Neural cell (in vitro differentiated cells): Measurements from ENCODE around the gene ARL4C. TPM values are rescaled to one million over a fixed set of nuclear protein-coding genes. Genes with fewer than 3 reads are reported as not detected.

ENCODE experiments used
- H2AFZ ChIP-seq: fragments of 200-600, 300-800 bp; sonication (generic), shearing (Covaris generic); 2 replicates; pipeline ENCODE4 v1.6.0; 2014; ENCODE audit warnings: low read depth, mild to moderate bottlenecking, antibody characterized with exemption, low read length, moderate library complexity
- H3F3A ChIP-seq: fragments of 200-600 bp; shearing (Covaris generic); 2 replicates; pipeline ENCODE4 v1.6.1; 2016; ENCODE audit warnings: mild to moderate bottlenecking, moderate library complexity, mixed read lengths, antibody characterized with exemption, low read length; ENCODE audit not compliant: insufficient read depth, poor library complexity, severe bottlenecking
- H3K27ac ChIP-seq: fragments of 200-600, 300-800 bp; sonication (generic), shearing (Covaris generic); 2 replicates; pipeline ENCODE4 v1.5.1; 2014; ENCODE audit warnings: mild to moderate bottlenecking, low read length, moderate library complexity
- H3K27me3 ChIP-seq: fragments of 300-800, 200-600 bp; sonication (generic), shearing (Covaris generic); 2 replicates; pipeline ENCODE4 v1.6.0; 2014; ENCODE audit warnings: mild to moderate bottlenecking, low read depth, low read length, moderate library complexity; ENCODE audit not compliant: insufficient read depth
- H3K36me3 ChIP-seq: fragments of 300-800, 200-600 bp; sonication (generic), shearing (Covaris generic); 2 replicates; pipeline ENCODE4 v1.5.1; 2014; ENCODE audit warnings: mild to moderate bottlenecking, antibody characterized with exemption, low read length, moderate library complexity; ENCODE audit not compliant: insufficient read depth
- H3K4me2 ChIP-seq: fragments of 300-800, 200-600 bp; sonication (generic), shearing (Covaris generic); 2 replicates; pipeline ENCODE4 v1.6.0; 2014; ENCODE audit warnings: mild to moderate bottlenecking, low read length
- H3K4me3 ChIP-seq: fragments of 300-800, 200-600 bp; sonication (generic), shearing (Covaris generic); 2 replicates; pipeline ENCODE4 v1.5.1; 2014; ENCODE audit warnings: mild to moderate bottlenecking, low read length, moderate library complexity
- H3K79me2 ChIP-seq: fragments of 200-600 bp; shearing (Covaris generic); replicated peaks from 2 replicates; pipeline ENCODE4 v1.6.0; 2014; ENCODE audit warnings: mild to moderate bottlenecking, low read length, moderate library complexity; ENCODE audit not compliant: insufficient read depth
- H3K9ac ChIP-seq: fragments of 300-800, 200-600 bp; sonication (generic), shearing (Covaris generic); 2 replicates; pipeline ENCODE4 v1.6.1; 2016; ENCODE audit warnings: mild to moderate bottlenecking, low read length, mixed read lengths
- H3K9me2 ChIP-seq: fragments of 200-600 bp; shearing (Covaris generic); 2 replicates; pipeline ENCODE4 v1.6.1; 2016; ENCODE audit warnings: mild to moderate bottlenecking, low read length, mixed read lengths; ENCODE audit not compliant: insufficient read depth
- H3K9me3 ChIP-seq: fragments of 200-600, 300-800 bp; sonication (generic), shearing (Covaris generic); 2 replicates; pipeline ENCODE4 v1.6.1; 2016; ENCODE audit warnings: mild to moderate bottlenecking, mixed run types, low read length, moderate library complexity, mixed read lengths
- H4K20me1 ChIP-seq: fragments of 200-600 bp; shearing (Covaris generic); 2 replicates; pipeline ENCODE4 v1.6.1; 2016; ENCODE audit warnings: mild to moderate bottlenecking, mixed run types; ENCODE audit not compliant: insufficient read depth
- CTCF ChIP-seq: fragments of 450-650 bp; IDR thresholded peaks from 2 replicates; pipeline ENCODE4 v1.5.1; 2014; ENCODE audit warnings: antibody characterized with exemption, mild to moderate bottlenecking, moderate library complexity; ENCODE audit not compliant: poor library complexity, severe bottlenecking
- EP300 ChIP-seq: fragments of 450-650 bp; conservative IDR thresholded peaks from 2 replicates; pipeline ENCODE4 v1.6.1; 2014; ENCODE audit warnings: antibody characterized with exemption, mild to moderate bottlenecking, moderate library complexity; ENCODE audit not compliant: poor library complexity, severe bottlenecking
- EZH2 ChIP-seq: fragments of 200-600, 300-800 bp; shearing (Covaris generic), sonication (generic); IDR thresholded peaks from 2 replicates; pipeline ENCODE4 v1.6.1; 2014; ENCODE audit warnings: antibody characterized with exemption, low read length, borderline replicate concordance, mild to moderate bottlenecking; ENCODE audit not compliant: insufficient read depth, poor library complexity, severe bottlenecking
- MXI1 ChIP-seq: fragments of 450-650 bp; conservative IDR thresholded peaks from 2 replicates; pipeline ENCODE4 v1.6.1; 2014; ENCODE audit warnings: antibody characterized with exemption, mild to moderate bottlenecking; ENCODE audit not compliant: poor library complexity, severe bottlenecking
- POLR2AphosphoS5 ChIP-seq: IDR thresholded peaks from 2 replicates; pipeline ENCODE4 v1.6.1; 2012
- RAD21 ChIP-seq: fragments of 450-650 bp; conservative IDR thresholded peaks from 2 replicates; pipeline ENCODE4 v1.6.1; 2014; ENCODE audit warnings: antibody characterized with exemption, mild to moderate bottlenecking, moderate library complexity
- SMC3 ChIP-seq: fragments of 450-650 bp; conservative IDR thresholded peaks from 2 replicates; pipeline ENCODE4 v1.6.1; 2014; ENCODE audit warnings: antibody characterized with exemption, mild to moderate bottlenecking, moderate library complexity; ENCODE audit not compliant: poor library complexity
- TAF1 ChIP-seq: IDR thresholded peaks from 2 replicates; pipeline ENCODE4 v1.6.1; 2012; ENCODE audit warnings: low read depth
- polyA plus RNA-seq: library from polyadenylated mRNA; depleted of rRNA; stranded (reverse); fragments of >200 nt; gene quantifications from 2 replicates; pipeline ENCODE4 v1.2.3, GENCODE V29; 2014
- TF ChIP-seq, protein P1 (sequence below): IDR thresholded peaks from 2 replicates; pipeline ENCODE4 v1.6.1; 2012; ENCODE audit warnings: borderline replicate concordance

Gene ARL4C
- polyA plus RNA-seq, 1 donor from 2014 or later: 20.3 TPM

- H2AFZ ChIP-seq: no peak overlapping the region
Measured at GRCh38 chr2:234542742-234543141, 45.9 kb upstream of the ARL4C start.

GRCh38 chr2:234537929-234538328 is 41.0 kb upstream of the ARL4C start:
- H3K4me2 ChIP-seq: no peak overlapping the region
- no peak overlapping the region for H3K9ac ChIP-seq
- H3K27ac ChIP-seq: no peak overlapping the region
- H4K20me1 ChIP-seq: no peaks in the 10 kb centered on the region
- no peak overlapping the region for H3K4me3 ChIP-seq
- no peaks in the 10 kb centered on the region for H3K9me3 ChIP-seq
- H3K27me3 ChIP-seq: no peaks in the 10 kb centered on the region
- no peak for TF ChIP-seq EP300
- no peak overlapping the region for H2AFZ ChIP-seq
- H3K79me2 ChIP-seq: no peaks in the 10 kb centered on the region
- H3K9me2 ChIP-seq: no peaks in the 10 kb centered on the region
- no peaks in the 10 kb centered on the region for H3F3A ChIP-seq
- no peaks in the 10 kb centered on the region for H3K36me3 ChIP-seq

More at GRCh38 chr2:234542742-234543141, 45.9 kb upstream of the ARL4C start:
- Histone ChIP-seq H3K4me2 (no peak overlapping the region), H3F3A (no peaks in the 10 kb centered on the region), H3K27me3 (no peaks in the 10 kb centered on the region), H4K20me1 (no peaks in the 10 kb centered on the region), H3K9ac (no peak overlapping the region), H3K4me3 (no peak overlapping the region), H3K36me3 (no peaks in the 10 kb centered on the region), H3K79me2 (no peaks in the 10 kb centered on the region), H3K9me2 (no peaks in the 10 kb centered on the region), H3K9me3 (no peaks in the 10 kb centered on the region), H3K27ac (no peak overlapping the region)
- TF ChIP-seq POLR2AphosphoS5: no peak
- no peak for TF ChIP-seq SMC3
- TF ChIP-seq MXI1: no peak
- no peak for TF ChIP-seq RAD21
- TF ChIP-seq, protein P1, sequence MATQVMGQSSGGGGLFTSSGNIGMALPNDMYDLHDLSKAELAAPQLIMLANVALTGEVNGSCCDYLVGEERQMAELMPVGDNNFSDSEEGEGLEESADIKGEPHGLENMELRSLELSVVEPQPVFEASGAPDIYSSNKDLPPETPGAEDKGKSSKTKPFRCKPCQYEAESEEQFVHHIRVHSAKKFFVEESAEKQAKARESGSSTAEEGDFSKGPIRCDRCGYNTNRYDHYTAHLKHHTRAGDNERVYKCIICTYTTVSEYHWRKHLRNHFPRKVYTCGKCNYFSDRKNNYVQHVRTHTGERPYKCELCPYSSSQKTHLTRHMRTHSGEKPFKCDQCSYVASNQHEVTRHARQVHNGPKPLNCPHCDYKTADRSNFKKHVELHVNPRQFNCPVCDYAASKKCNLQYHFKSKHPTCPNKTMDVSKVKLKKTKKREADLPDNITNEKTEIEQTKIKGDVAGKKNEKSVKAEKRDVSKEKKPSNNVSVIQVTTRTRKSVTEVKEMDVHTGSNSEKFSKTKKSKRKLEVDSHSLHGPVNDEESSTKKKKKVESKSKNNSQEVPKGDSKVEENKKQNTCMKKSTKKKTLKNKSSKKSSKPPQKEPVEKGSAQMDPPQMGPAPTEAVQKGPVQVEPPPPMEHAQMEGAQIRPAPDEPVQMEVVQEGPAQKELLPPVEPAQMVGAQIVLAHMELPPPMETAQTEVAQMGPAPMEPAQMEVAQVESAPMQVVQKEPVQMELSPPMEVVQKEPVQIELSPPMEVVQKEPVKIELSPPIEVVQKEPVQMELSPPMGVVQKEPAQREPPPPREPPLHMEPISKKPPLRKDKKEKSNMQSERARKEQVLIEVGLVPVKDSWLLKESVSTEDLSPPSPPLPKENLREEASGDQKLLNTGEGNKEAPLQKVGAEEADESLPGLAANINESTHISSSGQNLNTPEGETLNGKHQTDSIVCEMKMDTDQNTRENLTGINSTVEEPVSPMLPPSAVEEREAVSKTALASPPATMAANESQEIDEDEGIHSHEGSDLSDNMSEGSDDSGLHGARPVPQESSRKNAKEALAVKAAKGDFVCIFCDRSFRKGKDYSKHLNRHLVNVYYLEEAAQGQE: no peak
- TF ChIP-seq TAF1: no peak
- TF ChIP-seq CTCF: no peak
- no peak for TF ChIP-seq EZH2
- TF ChIP-seq EP300: no peak
